ENCODE results near the gene ANKRD34A.

Gene ANKRD34A

DNA sequence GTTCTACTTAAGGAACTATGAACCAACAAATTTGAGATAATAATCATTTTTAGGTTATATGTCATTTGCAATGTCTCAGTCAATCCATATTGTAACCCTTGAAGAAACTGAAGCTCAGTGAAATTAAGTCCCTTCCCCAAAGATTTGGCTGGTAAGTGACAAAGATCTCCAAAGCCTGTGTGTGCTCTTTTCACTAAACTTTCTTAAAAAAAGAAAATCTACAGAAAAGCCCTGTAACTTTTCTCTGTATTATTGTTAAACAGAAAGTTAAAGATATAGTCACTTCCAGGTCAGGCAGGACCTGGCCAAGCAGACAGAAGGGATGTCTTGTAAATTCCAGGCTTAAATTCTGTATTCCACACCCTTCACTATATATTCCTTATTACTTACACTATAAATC, 8.0 kb downstream of the ANKRD34A start:
- DNase-seq (ENCODE audit: low read depth): no peak
- peak overlapping the region; percentile 70 for H3K4me3 ChIP-seq (ENCODE audit: low read length)
- TF ChIP-seq, protein P1, sequence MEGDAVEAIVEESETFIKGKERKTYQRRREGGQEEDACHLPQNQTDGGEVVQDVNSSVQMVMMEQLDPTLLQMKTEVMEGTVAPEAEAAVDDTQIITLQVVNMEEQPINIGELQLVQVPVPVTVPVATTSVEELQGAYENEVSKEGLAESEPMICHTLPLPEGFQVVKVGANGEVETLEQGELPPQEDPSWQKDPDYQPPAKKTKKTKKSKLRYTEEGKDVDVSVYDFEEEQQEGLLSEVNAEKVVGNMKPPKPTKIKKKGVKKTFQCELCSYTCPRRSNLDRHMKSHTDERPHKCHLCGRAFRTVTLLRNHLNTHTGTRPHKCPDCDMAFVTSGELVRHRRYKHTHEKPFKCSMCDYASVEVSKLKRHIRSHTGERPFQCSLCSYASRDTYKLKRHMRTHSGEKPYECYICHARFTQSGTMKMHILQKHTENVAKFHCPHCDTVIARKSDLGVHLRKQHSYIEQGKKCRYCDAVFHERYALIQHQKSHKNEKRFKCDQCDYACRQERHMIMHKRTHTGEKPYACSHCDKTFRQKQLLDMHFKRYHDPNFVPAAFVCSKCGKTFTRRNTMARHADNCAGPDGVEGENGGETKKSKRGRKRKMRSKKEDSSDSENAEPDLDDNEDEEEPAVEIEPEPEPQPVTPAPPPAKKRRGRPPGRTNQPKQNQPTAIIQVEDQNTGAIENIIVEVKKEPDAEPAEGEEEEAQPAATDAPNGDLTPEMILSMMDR (conservative IDR thresholded peaks at IDR 0.05; ENCODE audit: low read length): no peak

DNA sequence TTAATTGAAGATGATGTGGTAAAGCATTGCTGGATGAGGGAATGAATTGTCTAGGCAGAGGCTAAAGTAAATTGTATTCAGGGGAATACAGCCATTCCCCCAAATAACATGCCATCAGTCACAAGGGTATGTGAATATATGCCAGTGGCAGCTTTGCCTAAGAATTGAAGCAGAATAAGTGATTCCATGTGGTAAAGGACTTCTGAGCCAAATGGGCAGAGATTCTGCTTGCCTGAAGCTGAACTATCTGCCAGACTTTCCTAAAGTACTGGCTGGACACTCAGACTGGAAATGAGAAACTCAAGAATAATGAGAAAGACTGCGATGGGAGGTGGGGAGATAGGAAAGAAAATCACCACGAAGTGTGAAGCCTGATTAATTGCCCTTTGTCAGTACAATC, 8.9 kb downstream of the ANKRD34A start:
- TF ChIP-seq, protein P1 (conservative IDR thresholded peaks at IDR 0.05; ENCODE audit: low read length): no peak
- peak; percentile 77 for DNase-seq (ENCODE audit: low read depth)
- peak overlapping the region; percentile 70 for H3K4me3 ChIP-seq (ENCODE audit: low read length)

DNA sequence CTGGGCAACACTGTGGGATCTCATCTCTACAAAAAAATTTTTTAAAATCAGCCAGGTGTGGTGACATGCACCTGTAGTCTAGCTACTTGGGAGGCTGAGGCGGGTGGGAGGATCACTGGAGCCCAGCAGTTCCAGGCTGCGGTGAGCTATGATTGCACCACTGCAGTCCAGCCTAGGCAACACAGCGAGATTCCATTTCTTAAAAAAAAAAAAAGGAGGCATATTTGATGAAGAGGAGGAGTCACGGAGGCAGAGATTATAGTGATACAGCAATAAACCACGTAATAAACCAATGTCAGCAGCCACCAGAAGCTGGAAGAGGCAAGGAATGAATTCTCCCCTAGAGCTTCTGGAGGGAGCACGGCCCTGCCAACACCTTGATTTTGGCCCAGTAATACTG, 10.5 kb downstream of the ANKRD34A start:
- no peak overlapping the region for H3K4me3 ChIP-seq (ENCODE audit: low read length)
- DNase-seq (ENCODE audit: low read depth): peak; percentile 40
- TF ChIP-seq, protein P1 (conservative IDR thresholded peaks at IDR 0.05; ENCODE audit: low read length): no peak

DNA sequence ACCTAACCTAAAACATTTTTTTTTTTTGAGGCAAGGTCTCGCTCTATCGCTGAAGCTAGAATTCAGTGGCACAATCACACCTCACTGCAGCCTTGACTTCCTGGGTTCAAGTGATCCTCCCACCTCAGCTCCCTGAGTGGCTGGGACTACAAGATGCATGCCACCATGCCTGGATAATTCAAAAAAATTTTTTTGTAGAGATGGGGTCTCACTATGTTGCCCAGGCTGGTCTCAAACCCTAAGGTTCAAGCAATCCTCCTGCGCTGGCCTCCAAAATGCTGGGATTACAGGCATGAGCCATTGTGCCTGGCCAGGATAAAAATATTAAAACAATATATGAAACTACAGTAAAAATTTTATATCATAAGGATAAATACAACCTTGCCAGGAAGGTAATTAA, 11.5 kb downstream of the ANKRD34A start:
- no peak for DNase-seq (ENCODE audit: low read depth)
- TF ChIP-seq, protein P1 (conservative IDR thresholded peaks at IDR 0.05; ENCODE audit: low read length): no peak
- no peak overlapping the region for H3K4me3 ChIP-seq (ENCODE audit: low read length)

GRCh38 chr1:145951526-145951925, 12.8 kb downstream of the ANKRD34A start:
- no peak for DNase-seq (ENCODE audit: low read depth)
- TF ChIP-seq, protein P1 (conservative IDR thresholded peaks at IDR 0.05; ENCODE audit: low read length): no peak
- no peak overlapping the region for H3K4me3 ChIP-seq (ENCODE audit: low read length)

DNA sequence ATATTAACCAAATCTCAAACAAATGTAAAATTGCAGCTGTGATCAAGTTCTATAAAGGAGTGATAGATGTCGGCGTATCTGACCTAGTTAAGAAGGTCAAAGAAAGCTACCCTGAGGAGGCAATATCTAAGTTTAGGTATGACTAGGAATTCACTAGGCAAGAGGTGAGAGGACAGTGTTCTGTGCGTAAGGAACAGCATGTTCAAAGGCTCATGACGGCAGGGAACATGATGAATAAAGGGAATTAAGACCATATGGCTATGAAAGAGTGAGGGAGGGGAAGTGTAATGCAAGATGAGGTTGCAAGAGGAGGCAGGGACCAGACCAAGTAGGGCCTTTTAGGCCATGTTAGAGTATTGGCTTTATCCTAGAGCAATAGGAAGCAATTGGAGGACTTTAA, 15.2 kb downstream of the ANKRD34A start:
- TF ChIP-seq, protein P1 (conservative IDR thresholded peaks at IDR 0.05; ENCODE audit: low read length): no peak
- no peak overlapping the region for H3K4me3 ChIP-seq (ENCODE audit: low read length)
- no peak for DNase-seq (ENCODE audit: low read depth)

DNA sequence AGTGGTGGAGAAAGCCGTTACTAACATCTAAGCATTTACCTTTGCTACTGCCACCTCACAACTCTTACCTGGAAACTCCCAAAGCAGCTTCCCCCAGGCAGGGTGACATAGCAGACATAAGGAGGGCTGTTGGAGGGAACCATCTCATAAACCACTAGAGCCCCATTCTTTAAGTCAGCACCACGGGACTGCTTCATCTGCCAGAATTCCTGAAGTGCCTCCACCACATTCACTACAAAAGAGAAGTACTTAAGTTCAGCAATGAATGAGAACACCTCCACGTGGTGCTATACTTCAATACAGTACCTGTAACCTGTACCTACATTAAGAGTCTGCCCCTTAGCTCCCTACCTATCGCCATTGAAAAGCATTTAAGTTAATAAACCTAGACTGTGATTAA, 16.8 kb downstream of the ANKRD34A start:
- no peak overlapping the region for H3K4me3 ChIP-seq (ENCODE audit: low read length)
- no peak for DNase-seq (ENCODE audit: low read depth)
- TF ChIP-seq, protein P1 (conservative IDR thresholded peaks at IDR 0.05; ENCODE audit: low read length): no peak
